NOMO-1 (cell line): ENCODE data around the gene CSTPP1.

ENCODE experiments used
- DNase-seq, 2 experiments: peaks; one replicate each; lab custom pipeline; 2025; ENCODE audit not compliant: unreplicated experiment in 2 of 2; lab: John Stamatoyannopoulos, UW

The CSTPP1 gene

DNA sequence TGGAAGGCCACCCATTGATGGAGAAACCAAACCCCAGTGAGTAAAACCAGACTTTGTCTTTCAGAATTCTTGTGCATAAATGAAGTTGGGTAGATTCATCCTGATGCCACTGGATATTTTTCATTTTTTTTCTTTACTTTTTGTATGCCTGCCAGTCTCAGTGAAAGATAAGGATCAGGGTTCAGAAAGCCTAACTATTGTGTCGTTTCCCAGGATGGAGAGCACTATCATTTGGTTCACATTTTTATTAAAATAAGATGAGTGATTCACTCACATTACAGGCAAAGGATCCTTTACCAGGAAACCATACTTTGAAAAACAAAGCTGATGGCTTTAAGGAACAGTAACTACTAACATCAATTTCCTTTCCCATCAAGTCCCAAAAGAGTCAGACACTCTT is 188.1 kb downstream of the CSTPP1 start:
- DNase-seq: no peak

GRCh38 chr11:47125083-47125482 is 188.5 kb downstream of the CSTPP1 start:
- no peak for DNase-seq

GRCh38 chr11:47127213-47127612 is 190.7 kb downstream of the CSTPP1 start:
- DNase-seq: no peak

DNA sequence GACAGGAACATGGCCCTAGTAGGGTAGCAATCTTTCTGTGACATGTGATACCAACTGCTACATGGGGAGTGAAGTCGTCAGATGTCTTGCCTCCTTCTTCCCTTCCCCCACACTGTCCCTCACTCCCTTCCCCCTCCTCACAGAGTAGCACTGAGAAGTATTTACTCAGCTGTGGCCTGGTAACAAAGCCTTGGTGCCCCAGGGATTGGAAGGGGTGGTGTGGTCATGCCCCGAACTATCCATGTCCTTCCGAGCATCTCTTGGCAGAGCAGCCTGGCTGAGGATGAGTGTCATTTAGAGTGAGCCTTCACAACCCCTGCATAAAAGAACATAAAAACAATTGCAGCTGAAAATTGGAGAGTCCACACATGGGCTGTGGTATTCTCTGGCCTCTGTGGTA is 194.0 kb downstream of the CSTPP1 start:
- DNase-seq: no peak

DNA sequence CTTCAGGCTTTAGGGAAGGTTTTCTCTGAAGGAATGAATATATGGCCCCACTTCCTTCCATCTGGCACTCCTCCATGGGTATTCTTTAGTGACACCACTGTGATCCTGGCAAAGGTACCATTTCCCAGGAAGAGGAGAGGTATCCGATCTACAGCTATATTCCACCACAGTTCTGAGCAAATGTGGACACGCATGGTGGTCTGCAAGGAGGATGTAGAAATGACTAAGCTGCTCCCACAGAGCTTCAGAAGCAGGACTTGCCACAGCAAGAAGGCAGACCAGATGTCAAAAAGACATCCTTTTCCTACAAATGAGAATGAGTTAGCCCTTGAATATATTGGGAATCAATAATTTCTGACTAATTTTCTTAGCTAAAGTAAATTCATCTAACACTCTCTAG is 194.6 kb downstream of the CSTPP1 start:
- no peak for DNase-seq

DNA sequence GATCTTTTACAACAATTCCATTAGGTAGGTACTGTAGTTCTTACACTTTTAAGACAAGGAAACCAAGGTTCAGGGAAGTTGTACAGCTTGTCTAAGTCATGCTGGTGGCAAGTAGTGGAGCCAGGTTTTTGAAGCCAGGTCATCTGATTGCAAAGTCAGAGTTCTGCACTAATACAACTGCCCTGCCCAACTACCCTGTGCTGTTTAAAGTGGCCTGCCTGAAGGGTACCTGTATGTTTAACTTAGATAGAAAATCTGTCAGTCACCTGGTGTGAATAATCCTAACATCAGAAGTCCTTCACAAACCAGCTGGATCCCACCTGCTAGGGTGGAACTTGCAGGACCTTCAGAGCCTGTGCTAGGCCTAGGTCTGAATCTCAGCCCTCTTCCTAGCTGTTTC is 195.9 kb downstream of the CSTPP1 start:
- DNase-seq: no peak

DNA sequence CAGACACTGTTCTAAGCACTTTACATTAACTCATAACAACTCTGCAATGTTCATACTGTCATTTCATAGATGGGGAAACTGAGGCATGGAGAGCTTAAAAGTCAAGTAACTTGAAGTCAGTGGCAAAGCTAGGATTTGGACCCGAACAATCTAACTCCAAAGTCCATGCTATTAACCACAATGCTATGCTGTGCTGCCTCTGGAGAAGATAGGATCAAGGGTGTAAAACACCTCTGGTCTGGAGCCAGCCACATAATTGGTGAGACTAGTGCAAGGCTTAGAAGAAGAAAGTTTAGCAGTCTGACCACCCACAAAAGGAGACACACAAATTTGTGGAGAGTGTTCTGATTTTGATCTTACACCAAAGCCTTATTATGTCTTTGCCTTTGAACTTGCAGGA is 196.4 kb downstream of the CSTPP1 start:
- no peak for DNase-seq

- no peak for DNase-seq
These were observed 199.8 kb downstream of the CSTPP1 start for GRCh38 chr11:47136327-47136726.

DNA sequence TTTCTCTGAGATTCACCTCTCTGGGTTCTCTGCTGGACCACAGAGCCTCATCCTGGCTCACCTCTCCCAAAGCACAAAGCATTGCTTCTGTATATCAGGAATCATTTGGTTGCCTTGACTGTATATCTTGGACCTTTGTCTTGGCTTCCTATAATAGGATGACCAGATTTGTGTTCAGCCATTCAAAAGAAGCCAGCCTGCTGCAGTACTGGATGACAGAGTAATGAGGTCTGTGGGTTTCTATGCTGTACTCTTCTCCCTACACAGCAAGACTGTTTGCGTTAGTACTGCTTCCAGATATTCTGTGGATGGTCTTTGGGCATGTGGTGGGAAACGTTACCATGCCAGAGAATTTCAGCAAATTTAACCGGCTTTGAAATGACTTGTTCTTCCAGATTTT is 200.4 kb downstream of the CSTPP1 start:
- DNase-seq: no peak

DNA sequence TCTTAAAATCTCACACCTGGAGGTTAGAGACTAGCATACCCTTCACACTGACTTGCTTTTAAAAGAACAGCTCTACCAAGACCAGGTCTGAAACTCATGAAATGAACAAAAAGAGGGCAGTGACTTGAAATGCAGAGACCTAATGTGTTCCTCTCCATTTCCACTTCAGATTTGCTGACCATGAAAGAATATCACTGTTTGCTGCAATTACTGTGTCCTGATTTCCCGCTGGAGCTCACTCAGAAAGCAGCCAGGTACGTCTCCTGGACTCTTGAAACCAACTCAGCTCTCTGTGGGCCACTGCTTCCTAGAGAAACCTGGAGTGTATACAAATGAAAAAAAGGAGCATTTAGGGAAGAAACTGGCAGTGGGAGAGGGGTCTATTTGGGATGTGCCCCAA is 200.9 kb downstream of the CSTPP1 start:
- DNase-seq: no peak

DNA sequence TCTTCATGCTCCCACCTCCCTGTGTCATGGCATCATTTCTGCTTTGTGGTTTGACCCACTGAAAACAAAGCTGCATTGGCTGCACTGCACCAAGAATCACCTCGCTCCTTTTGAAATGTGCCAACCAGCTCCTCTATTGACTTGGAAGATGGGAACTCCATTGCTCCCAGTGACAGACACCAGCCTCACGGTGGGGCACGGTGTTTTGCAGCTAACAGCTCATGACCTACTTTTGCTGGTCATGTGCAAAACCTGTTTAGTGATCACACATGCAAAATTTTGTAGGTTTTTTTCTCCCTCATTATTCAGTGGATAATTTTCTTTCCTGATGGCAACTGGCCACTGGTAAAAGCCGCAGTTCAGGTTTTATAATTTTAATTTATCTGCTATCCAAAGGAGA is 203.3 kb downstream of the CSTPP1 start:
- DNase-seq: no peak

GRCh38 chr11:47143322-47143721 is 206.8 kb downstream of the CSTPP1 start:
- DNase-seq: no peak

DNA sequence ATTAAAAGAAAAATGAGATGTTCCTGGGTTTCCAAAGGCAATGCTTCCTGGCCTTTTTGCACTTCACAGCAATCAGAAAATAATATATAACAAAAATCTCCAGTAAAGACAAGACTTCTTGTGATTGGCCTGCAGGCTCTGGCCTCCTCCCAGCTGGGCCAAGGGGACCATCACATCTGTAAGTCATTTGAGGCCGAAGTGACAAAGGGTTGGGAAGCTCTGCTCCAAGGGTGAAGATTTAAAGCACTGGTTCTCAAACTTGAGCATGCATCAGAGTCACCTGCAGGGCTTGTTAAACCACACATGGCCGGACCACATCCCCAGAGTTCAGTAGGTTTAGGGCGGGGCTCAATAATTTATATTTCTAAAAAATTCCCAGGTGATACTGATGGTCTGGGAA is 208.0 kb downstream of the CSTPP1 start:
- no peak for DNase-seq

DNA sequence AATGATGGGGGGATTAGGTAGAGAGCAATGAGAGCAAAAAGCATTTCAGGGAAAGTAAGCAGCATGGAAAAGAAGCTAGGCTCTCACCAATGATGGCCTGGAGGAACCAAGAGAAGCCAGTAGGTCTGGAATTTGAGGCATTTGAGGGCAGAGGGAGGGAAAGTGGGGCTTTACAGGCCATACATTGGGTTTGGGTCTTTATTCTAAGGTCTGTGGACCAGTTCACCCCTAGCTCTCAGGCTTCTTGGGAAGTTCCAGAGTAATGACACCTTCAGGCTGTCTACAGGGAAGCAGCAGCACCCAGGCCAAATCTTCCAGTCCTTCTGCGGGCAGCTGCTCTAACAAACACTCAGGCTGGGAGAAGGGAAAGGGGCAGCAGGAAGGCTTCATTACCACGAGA is 210.7 kb downstream of the CSTPP1 start:
- DNase-seq: no peak

GRCh38 chr11:47147681-47148080 is 211.1 kb downstream of the CSTPP1 start:
- no peak for DNase-seq

DNA sequence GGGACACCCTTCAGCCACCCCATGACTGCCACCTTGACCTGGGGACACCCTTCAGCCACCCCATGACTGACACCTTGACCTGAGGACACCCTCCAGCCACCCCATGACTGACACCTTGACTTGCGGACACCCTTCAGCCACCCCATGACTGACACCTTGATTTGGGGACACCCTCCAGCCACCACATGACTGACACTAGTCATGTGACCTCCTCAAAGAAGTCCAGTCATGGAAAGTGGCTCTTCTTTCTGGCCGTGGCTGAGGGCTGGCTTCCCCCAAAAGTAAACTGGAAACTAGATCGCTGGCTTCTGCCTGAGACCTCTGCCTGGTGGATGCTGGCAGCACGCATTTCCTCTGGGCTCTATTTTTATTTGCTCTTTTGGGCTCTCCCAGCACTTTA is 211.7 kb downstream of the CSTPP1 start:
- no peak for DNase-seq

- DNase-seq: no peak
These were observed 212.5 kb downstream of the CSTPP1 start for GRCh38 chr11:47148903-47149531.

GRCh38 chr11:47149782-47150181 is 213.2 kb downstream of the CSTPP1 start:
- DNase-seq: no peak

DNA sequence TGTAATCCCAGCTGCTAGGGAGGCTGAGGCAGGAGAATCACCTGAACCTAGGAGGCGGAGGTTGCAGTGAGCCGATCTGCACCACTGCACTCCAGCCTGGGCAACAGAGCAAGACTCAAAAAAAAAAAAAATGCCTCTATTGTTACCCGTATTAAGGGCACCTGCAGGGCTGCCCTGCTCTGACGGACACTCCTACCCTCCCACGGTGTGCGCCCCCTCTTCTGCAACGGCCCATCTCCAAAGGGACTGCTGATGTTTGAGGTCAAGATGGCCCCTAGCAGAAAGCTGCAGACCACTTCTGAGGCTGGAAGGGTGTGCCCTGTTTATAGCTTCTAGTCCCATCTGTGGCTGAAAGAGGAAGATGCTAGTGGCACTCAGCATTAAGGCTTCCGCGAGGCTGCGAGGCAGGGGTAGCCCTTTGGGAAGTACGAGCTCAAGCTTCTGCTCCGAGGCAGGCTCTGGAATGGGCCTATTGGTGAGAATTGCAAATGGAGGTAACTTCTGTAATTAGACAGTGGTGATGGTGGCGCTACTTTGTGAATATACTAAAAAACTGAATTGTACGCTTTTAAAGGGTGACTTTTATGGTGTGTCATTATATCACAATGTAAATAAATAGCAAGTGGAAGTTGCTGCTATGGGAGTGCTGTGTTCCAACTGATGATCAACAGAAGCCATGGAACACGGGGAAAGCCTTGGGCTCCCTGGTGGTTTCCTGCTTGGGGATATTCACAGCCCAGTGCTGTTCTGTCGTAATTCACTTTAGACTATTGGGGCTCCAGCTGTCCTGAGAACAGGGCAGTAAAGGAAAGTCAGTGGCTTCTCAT is 215.8 kb downstream of the CSTPP1 start:
- no peak for DNase-seq

- DNase-seq: peak; percentile 24 to 36
These were observed 216.7 kb downstream of the CSTPP1 start for GRCh38 chr11:47152953-47153950.
